GM21447 (cell line): ENCODE data around the gene TLR7.

Experiments used
- ATAC-seq: cut with Tn5 transposase; IDR thresholded peaks from one replicate; pipeline ENCODE4 v1.9.1; 2021; ENCODE audit not compliant: unreplicated experiment

The TLR7 gene

GRCh38 chrX:12922599-12922919, 55.7 kb downstream of the TLR7 start:
- ATAC-seq: no peak

DNA sequence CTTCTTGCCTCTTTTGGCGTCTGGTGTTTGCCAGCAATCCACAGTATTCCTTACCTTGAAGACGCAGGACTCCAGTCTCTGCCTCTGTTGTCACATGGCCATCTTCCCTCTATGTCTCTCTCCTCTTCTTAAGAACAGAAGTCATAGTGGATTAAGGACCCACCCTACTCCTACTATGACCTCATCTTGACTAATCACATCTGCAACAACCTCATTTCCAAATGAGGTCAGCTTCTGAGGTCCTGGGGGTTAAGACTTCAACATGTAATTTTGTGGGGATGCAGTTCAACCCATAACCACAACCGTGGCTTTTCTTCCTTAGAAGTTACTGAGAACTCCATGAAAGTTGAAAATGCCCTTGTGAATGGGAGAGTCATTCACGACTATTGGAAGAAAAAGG, 62.8 kb downstream of the TLR7 start:
- no peak for ATAC-seq

- no peak for ATAC-seq
These were observed 63.3 kb downstream of the TLR7 start for GRCh38 chrX:12930150-12930549.

DNA sequence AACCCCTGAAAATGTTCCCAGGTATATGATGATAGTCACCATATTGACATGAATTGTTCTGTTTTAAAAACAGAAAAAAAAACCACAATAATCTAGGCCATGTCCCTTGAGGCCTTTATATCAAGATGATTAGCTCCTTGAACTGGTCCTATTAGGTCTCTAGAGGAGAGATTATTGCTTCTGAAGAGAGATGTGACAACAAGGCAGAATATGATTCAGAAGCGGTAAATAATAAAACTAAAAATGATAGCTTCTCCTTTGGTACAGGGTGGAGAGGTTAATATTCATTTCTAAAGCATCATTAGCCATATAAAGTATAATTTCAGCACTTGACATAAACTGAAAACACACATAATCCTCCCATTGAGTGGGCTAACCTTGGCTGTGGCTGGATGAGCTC, 65.4 kb downstream of the TLR7 start:
- no peak for ATAC-seq

- no peak for ATAC-seq
These were observed 68.0 kb downstream of the TLR7 start for GRCh38 chrX:12934850-12935249.

DNA sequence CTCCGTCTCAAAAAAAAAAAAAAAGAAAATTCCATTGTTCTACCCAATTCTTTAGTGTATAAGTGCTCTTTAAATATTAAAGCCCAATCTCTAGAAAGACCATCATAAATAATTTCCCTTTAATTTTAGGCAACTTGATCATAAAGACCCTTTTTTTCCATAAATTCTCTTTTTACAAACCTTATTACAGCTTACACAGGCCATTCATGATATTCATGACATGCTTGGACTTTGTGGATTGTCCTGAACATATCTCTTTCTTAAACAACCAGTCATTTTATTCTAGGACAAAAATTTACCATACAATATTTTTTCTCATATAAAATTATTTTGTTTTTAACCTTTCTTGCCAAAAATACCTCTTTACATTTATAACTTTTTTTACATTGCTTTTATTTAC, 70.1 kb downstream of the TLR7 start:
- ATAC-seq: no peak
